IMR-90 (cell line): ENCODE results near the gene COPB1. TPM values are rescaled to one million over a fixed set of nuclear protein-coding genes. Genes with fewer than 3 reads are reported as not detected.

ENCODE experiments used
- ATAC-seq: fragments of 200-7000 bp; cut with Tn5 transposase; 2 replicates; pipeline ENCODE4 v1.9.1; 2020; ENCODE audit warnings: low read depth, mild to moderate bottlenecking, moderate library complexity
- BruUV-seq: library from RNA; stranded (reverse); fragments of 400-500 nt; replicated peaks from 2 replicates; lab custom pipeline; 2021; lab: Mats Ljungman, UMichigan
- CTCF ChIA-PET: fragments of 300-600 bp; formaldehyde crosslinking; extraction: SDS; loops from one replicate; lab custom pipeline; 2021; ENCODE audit warnings: antibody characterized with exemption; lab: Yijun Ruan, JAX
- POLR2A ChIA-PET: fragments of 300-600 bp; sonication (Branson Sonifier 250); formaldehyde crosslinking; loops from one replicate; lab custom pipeline; 2022; ENCODE audit warnings: antibody characterized with exemption; ENCODE audit not compliant: unreplicated experiment; lab: Charles Lee
- DNase-seq: peaks from one replicate; pipeline ENCODE4 v3.0.0; 2013
- H2AFZ ChIP-seq: replicated peaks from 2 replicates; pipeline ENCODE3; 2013; ENCODE audit warnings: low read length, mild to moderate bottlenecking; ENCODE audit not compliant: poor library complexity
- H2AK5ac ChIP-seq: 2 replicates; pipeline ENCODE4 v1.6.1; 2013; ENCODE audit warnings: low read depth, low read length, inconsistent platforms
- H2AK9ac ChIP-seq: replicated peaks from 2 replicates; pipeline ENCODE3; 2013; ENCODE audit warnings: mild to moderate bottlenecking, low read depth, low read length, moderate library complexity; ENCODE audit not compliant: poor library complexity
- H2BK120ac ChIP-seq: 2 replicates; pipeline ENCODE4 v1.6.1; 2013; ENCODE audit warnings: low read depth, low read length, inconsistent platforms
- H2BK15ac ChIP-seq: 3 replicates; pipeline ENCODE4 v1.6.1; 2013; ENCODE audit warnings: low read depth, low read length, inconsistent platforms
- H2BK20ac ChIP-seq: 2 replicates; pipeline ENCODE4 v1.6.1; 2013; ENCODE audit warnings: low read depth, mild to moderate bottlenecking, inconsistent platforms, low read length, moderate library complexity
- H2BK5ac ChIP-seq: 2 replicates; pipeline ENCODE4 v1.6.1; 2013; ENCODE audit warnings: mild to moderate bottlenecking, low read depth, low read length, inconsistent platforms; ENCODE audit not compliant: poor library complexity, severe bottlenecking
- H3K14ac ChIP-seq: replicated peaks from 2 replicates; pipeline ENCODE4 v1.6.1; 2013; ENCODE audit warnings: low read depth, low read length, inconsistent platforms
- H3K18ac ChIP-seq: 2 replicates; pipeline ENCODE4 v1.6.1; 2013; ENCODE audit warnings: low read depth, low read length, control low read depth
- H3K23ac ChIP-seq: 2 replicates; pipeline ENCODE4 v1.6.1; 2013; ENCODE audit warnings: low read depth, low read length, inconsistent platforms
- H3K27ac ChIP-seq: 2 replicates; pipeline ENCODE4 v1.5.1; 2013; ENCODE audit warnings: mild to moderate bottlenecking, control low read depth, low read length; ENCODE audit not compliant: insufficient read depth
- H3K27me3 ChIP-seq: 2 replicates; pipeline ENCODE4 v1.6.1; 2013; ENCODE audit warnings: low read length; ENCODE audit not compliant: control insufficient read depth, insufficient read depth
- H3K36me3 ChIP-seq: 2 replicates; pipeline ENCODE4 v1.6.1; 2013; ENCODE audit warnings: low read length, mixed read lengths; ENCODE audit not compliant: control insufficient read depth, insufficient read depth
- H3K4ac ChIP-seq: 2 replicates; pipeline ENCODE4 v1.6.1; 2013; ENCODE audit warnings: low read depth, low read length, inconsistent platforms
- H3K4me1 ChIP-seq: 2 replicates; pipeline ENCODE4 v1.6.1; 2013; ENCODE audit warnings: low read length, mixed read lengths; ENCODE audit not compliant: control insufficient read depth, insufficient read depth
- H3K4me2 ChIP-seq: 2 replicates; pipeline ENCODE4 v1.6.1; 2013; ENCODE audit warnings: low read depth, mild to moderate bottlenecking, control low read depth, low read length, moderate library complexity
- H3K4me3 ChIP-seq: 2 replicates; pipeline ENCODE4 v1.5.1; 2013; ENCODE audit warnings: low read depth, mild to moderate bottlenecking, control low read depth, low read length, moderate library complexity; ENCODE audit not compliant: insufficient read depth
- H3K56ac ChIP-seq: 2 replicates; pipeline ENCODE4 v1.6.1; 2013; ENCODE audit warnings: low read length, inconsistent platforms; ENCODE audit not compliant: insufficient read depth; ENCODE audit errors: extremely low read depth
- H3K79me1 ChIP-seq, 2 experiments: 2 replicates each; pipeline ENCODE4 v1.6.1; 2013; ENCODE audit warnings: low read length in 2 of 2, inconsistent platforms in 1 of 2, low read depth in 1 of 2
- H3K9ac ChIP-seq: 2 replicates; pipeline ENCODE4 v1.6.1; 2013; ENCODE audit warnings: low read depth, low read length, control low read depth
- H3K9me1 ChIP-seq: 2 replicates; pipeline ENCODE4 v1.6.1; 2013; ENCODE audit warnings: low read length, inconsistent platforms; ENCODE audit not compliant: insufficient read depth
- H3K9me3 ChIP-seq: 2 replicates; pipeline ENCODE4 v1.6.1; 2013; ENCODE audit warnings: low read length; ENCODE audit not compliant: control insufficient read depth, insufficient read depth
- H4K20me1 ChIP-seq: 2 replicates; pipeline ENCODE4 v1.6.1; 2013; ENCODE audit warnings: low read length, inconsistent platforms; ENCODE audit not compliant: insufficient read depth
- H4K5ac ChIP-seq: 2 replicates; pipeline ENCODE4 v1.6.1; 2013; ENCODE audit warnings: mild to moderate bottlenecking, low read depth, low read length, control low read depth
- H4K8ac ChIP-seq, 2 experiments: 2 replicates each; pipeline ENCODE4 v1.6.1; 2013; ENCODE audit warnings: low read depth in 2 of 2, low read length in 2 of 2, control low read depth in 1 of 2, inconsistent platforms in 1 of 2
- H4K91ac ChIP-seq: 2 replicates; pipeline ENCODE4 v1.6.1; 2013; ENCODE audit warnings: low read depth, low read length, inconsistent platforms; ENCODE audit not compliant: insufficient read depth
- BHLHE40 ChIP-seq: fragments of 150-350 bp; IDR thresholded peaks from 2 replicates; pipeline ENCODE4 v1.6.1; 2016; ENCODE audit warnings: mild to moderate bottlenecking, low read depth, low read length
- CEBPB ChIP-seq: IDR thresholded peaks from 2 replicates; pipeline ENCODE4 v1.6.1; 2012; ENCODE audit warnings: low read depth, low read length, improper control_type of control experiment
- CHD1 ChIP-seq: IDR thresholded peaks from 2 replicates; pipeline ENCODE4 v1.6.1; 2012; ENCODE audit warnings: low read depth, low read length, improper control_type of control experiment
- CTCF ChIP-seq: conservative IDR thresholded peaks from 2 replicates; pipeline ENCODE4 v1.5.1; 2012; ENCODE audit warnings: mild to moderate bottlenecking, low read depth, low read length, improper control_type of control experiment
- ELK1 ChIP-seq: fragments of 150-350 bp; IDR thresholded peaks from 2 replicates; pipeline ENCODE4 v1.6.1; 2016; ENCODE audit warnings: low read depth, mild to moderate bottlenecking, low read length, moderate library complexity, borderline replicate concordance
- FOS ChIP-seq: fragments of 150-350 bp; IDR thresholded peaks from 2 replicates; pipeline ENCODE4 v1.6.1; 2016; ENCODE audit warnings: low read depth, low read length
- MXI1 ChIP-seq: IDR thresholded peaks from 2 replicates; pipeline ENCODE4 v1.6.1; 2012; ENCODE audit warnings: low read depth, mild to moderate bottlenecking, low read length, moderate library complexity, borderline replicate concordance
- NFE2L2 ChIP-seq: fragments of 150-350 bp; IDR thresholded peaks from 2 replicates; pipeline ENCODE4 v1.6.1; 2016; ENCODE audit warnings: low read depth, mild to moderate bottlenecking, low read length
- WGBS, 2 experiments: methylation state at CpG; one replicate each; pipeline versions ENCODE4 v1.1.5 to v1.1.7; 2013; ENCODE audit warnings: missing lambda C conversion rate in 2 of 2; ENCODE audit not compliant: insufficient read length in 1 of 2; ENCODE audit errors: extremely low coverage in 2 of 2; 5-methylcytosine and 5-hydroxymethylcytosine counted together
- dilution Hi-C: fragments of 300-500 bp; cut with HindIII; formaldehyde crosslinking; loops from one replicate; pipeline ENCODE4 v1.14.3; 2018; ENCODE audit warnings: low sequenced_read_pairs; ENCODE audit not compliant: unreplicated experiment
- in situ Hi-C: fragments of 300-500 bp; cut with MboI; formaldehyde crosslinking; loops from 3 replicates; pipeline ENCODE4 v1.14.3; 2019; ENCODE audit warnings: low sequenced_read_pairs, inconsistent platforms, mixed read lengths
- intact Hi-C: fragments of 100-400 bp; cut with micrococcal nuclease; formaldehyde crosslinking; loops from 2 replicates; pipeline ENCODE4 v1.10.0; 2022
- polyA plus RNA-seq, 3 experiments: library from polyadenylated mRNA; depleted of rRNA; stranded (reverse); fragments of >200 nt; gene quantifications; 2 replicates each; pipeline ENCODE4 v1.2.3, GENCODE V29; 2012; ENCODE audit warnings: low replicate concordance in 1 of 3
- total RNA-seq: library from RNA; depleted of rRNA; stranded (reverse); fragments of >200 nt; gene quantifications from 2 replicates; pipeline ENCODE4 v1.2.3, GENCODE V29; 2012

COPB1 gene
- total and polyA plus RNA-seq, 2 of the 4 experiments (the other 2 are of a cell fraction): 136 to 341 TPM

GRCh38 chr11:14417186-14417585 is 82.4 kb downstream of the COPB1 start:
- H3K9ac ChIP-seq: no peak overlapping the region
- H3K4me1 ChIP-seq: peaks cover 31% of the 10 kb centered on the region
- H3K56ac ChIP-seq: no peak overlapping the region
- peaks cover 25% of the 10 kb centered on the region for H3K9me1 ChIP-seq
- H3K36me3 ChIP-seq: no peaks in the 10 kb centered on the region
- TF ChIP-seq BHLHE40 (no peak), MXI1 (no peak), CEBPB (no peak), CTCF (no peak), ELK1 (no peak), CHD1 (no peak), FOS (no peak), NFE2L2 (no peak)
- H3K4ac ChIP-seq: peak overlapping the region; percentile 69
- in situ Hi-C loops: no loop called here
- H2AFZ ChIP-seq: peak overlapping the region; percentile 0
- peak overlapping the region; percentile 71 for H2BK5ac ChIP-seq
- peak overlapping the region; percentile 44 to 87; a peak in 3 of 4 replicates for H4K8ac ChIP-seq
- H3K23ac ChIP-seq: peak overlapping the region; percentile 79
- no peaks in the 10 kb centered on the region for H3K27me3 ChIP-seq
- H2BK15ac ChIP-seq: peak overlapping the region; percentile 97; the same call in 2 of the 3 replicates
- intact Hi-C loops: no loop called here
- peak overlapping the region; percentile 90 for H3K14ac ChIP-seq
- H2BK20ac ChIP-seq: peak overlapping the region; percentile 94
- peak overlapping the region; percentile 90 for H3K18ac ChIP-seq
- H2BK120ac ChIP-seq: peak overlapping the region; percentile 91
- DNase-seq (peak; percentile 10), ATAC-seq (no peak)
- dilution Hi-C loops: no loop called here
- H3K9me3 ChIP-seq: no peaks in the 10 kb centered on the region
- peak overlapping the region; percentile 69 for H4K91ac ChIP-seq
- H3K4me3 ChIP-seq: no peak overlapping the region
- H2AK9ac ChIP-seq: no peak overlapping the region
- peak overlapping the region; percentile 82 for H2AK5ac ChIP-seq
- POLR2A ChIA-PET: no interaction called here
- peak overlapping the region; percentile 30; the same call in 1 of the 2 replicates for H3K27ac ChIP-seq
- no peaks in the 10 kb centered on the region for H4K20me1 ChIP-seq
- H3K79me1 ChIP-seq: peaks cover 0 to 9% of the 10 kb centered on the region in 2 experiments; a peak in 1 of 4 replicates
- CTCF ChIA-PET: interaction anchor here (0.6 to 2.8 kb wide), 3 partner anchors 38 to 117 kb away, joined by 6 to 12 read pairs (median 6); no protein-coding TSS in a partner anchor
- H3K4me2 ChIP-seq: peak overlapping the region; percentile 5; the same call in 1 of the 2 replicates
- H4K5ac ChIP-seq: peak overlapping the region; percentile 89
- BruUV-seq: no TSS peak
- no CpG with 5 or more reads among the region's 4 CpGs for WGBS, 2 experiments
